ENCODE data around the gene FYN. TPM values are rescaled to one million over a fixed set of nuclear protein-coding genes. Genes with fewer than 3 reads are reported as not detected.

The FYN gene
- total RNA-seq, 1 experiment from 2014 or later: 7.2 TPM

DNA sequence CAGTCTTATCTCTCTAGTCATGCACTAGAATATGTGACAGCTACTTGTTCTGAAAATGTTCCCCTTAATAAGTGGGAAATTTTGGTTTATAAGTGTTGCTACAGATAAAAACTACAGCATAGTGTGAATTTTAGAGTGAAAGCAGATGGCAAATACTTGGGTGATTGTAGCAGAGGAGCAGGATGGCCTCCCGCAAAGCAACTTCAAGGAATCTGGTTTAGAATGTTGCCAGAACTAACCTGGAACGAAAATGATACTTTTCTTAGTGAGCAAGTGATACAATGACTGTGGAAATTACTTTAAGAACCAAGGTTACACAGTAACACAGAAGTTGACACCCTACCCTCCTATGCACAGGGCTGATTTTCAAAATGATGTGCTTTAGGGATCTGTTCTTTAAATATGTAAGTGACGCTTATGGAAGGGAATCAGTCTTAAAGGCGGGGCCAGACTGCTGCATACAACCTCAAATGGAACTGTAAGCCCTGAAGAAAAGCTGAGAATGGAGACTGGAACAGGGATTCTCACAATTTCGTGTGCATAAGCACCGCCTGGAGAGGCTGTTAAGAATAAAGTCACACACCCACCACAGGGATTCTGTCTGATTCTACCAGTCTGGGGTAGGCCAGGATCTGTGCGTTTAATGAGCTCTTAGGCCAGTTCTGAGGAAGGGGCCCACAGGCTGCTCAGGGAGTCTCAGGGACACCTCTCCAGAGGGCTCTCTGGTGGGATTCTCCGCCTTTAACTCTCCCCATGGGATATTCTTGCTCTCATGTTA is 97.9 kb downstream of the FYN start:
- no peak for DNase-seq
- no peak overlapping the region for H3K4me3 ChIP-seq (ENCODE audit: low read depth, low read length)
- ChIA-PET CTCF (no interaction called here), POLR2A (no interaction called here)
- H3K9me3 ChIP-seq: no peaks in the 10 kb centered on the region
- peaks cover 5% of the 10 kb centered on the region; the same call in 1 of the 2 replicates for H3K4me1 ChIP-seq
- Mint-ChIP-seq H3K27me3 (ENCODE audit: insufficient read depth, unreplicated experiment) (peaks cover 2% of the 10 kb centered on the region), H3K9me3 (ENCODE audit: unreplicated experiment) (no peaks in the 10 kb centered on the region), H3K4me1 (ENCODE audit: low read depth, unreplicated experiment) (no peaks in the 10 kb centered on the region), H3K36me3 (ENCODE audit: insufficient read depth, unreplicated experiment) (no peaks in the 10 kb centered on the region), H3K4me3 (ENCODE audit: unreplicated experiment) (no peak overlapping the region), H3K27ac (ENCODE audit: unreplicated experiment) (no peak overlapping the region)
- TF ChIP-seq, protein P1, sequence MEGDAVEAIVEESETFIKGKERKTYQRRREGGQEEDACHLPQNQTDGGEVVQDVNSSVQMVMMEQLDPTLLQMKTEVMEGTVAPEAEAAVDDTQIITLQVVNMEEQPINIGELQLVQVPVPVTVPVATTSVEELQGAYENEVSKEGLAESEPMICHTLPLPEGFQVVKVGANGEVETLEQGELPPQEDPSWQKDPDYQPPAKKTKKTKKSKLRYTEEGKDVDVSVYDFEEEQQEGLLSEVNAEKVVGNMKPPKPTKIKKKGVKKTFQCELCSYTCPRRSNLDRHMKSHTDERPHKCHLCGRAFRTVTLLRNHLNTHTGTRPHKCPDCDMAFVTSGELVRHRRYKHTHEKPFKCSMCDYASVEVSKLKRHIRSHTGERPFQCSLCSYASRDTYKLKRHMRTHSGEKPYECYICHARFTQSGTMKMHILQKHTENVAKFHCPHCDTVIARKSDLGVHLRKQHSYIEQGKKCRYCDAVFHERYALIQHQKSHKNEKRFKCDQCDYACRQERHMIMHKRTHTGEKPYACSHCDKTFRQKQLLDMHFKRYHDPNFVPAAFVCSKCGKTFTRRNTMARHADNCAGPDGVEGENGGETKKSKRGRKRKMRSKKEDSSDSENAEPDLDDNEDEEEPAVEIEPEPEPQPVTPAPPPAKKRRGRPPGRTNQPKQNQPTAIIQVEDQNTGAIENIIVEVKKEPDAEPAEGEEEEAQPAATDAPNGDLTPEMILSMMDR (IDR thresholded peaks at IDR 0.05; ENCODE audit: insufficient read depth in 1 of 2, low read depth in 1 of 2, low read length in 1 of 2, severe bottlenecking in 1 of 2, unreplicated experiment in 1 of 2): no peak
- no peaks in the 10 kb centered on the region for H3K27me3 ChIP-seq (replicated peaks; ENCODE audit: control insufficient read depth, insufficient read depth, low read length)
- BruUV-seq (replicated peaks): no TSS peak
- intact Hi-C loops (cut with micrococcal nuclease; ENCODE audit: unreplicated experiment): no loop called here
- no peaks in the 10 kb centered on the region for H3K36me3 ChIP-seq (ENCODE audit: control insufficient read depth, insufficient read depth, low read length)

DNA sequence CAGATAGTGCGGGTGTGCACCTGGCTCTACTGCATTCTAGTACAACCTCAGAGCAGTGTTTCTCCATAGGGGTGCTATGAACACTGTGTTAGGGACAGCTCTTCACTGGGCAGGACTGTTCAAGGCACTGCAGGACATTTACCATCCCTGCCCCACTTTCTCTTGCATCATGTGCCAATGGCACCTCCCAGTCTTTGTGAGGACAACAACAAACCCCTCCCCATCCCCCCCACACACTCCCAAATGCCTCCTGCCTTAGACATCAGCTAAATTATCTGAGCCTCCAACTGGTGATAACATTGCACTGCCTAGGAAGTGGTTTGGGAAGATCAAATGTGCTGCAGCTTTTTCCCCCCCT is 98.9 kb downstream of the FYN start:
- Histone ChIP-seq H3K4me1 (peaks cover 5% of the 10 kb centered on the region; the same call in 1 of the 2 replicates), H3K4me3 (ENCODE audit: low read depth, low read length) (no peak overlapping the region), H3K36me3 (ENCODE audit: control insufficient read depth, insufficient read depth, low read length) (no peaks in the 10 kb centered on the region), H3K27me3 (replicated peaks; ENCODE audit: control insufficient read depth, insufficient read depth, low read length) (no peaks in the 10 kb centered on the region), H3K9me3 (no peaks in the 10 kb centered on the region)
- Mint-ChIP-seq H3K4me3 (ENCODE audit: unreplicated experiment) (no peak overlapping the region), H3K27ac (ENCODE audit: unreplicated experiment) (no peak overlapping the region), H3K4me1 (ENCODE audit: low read depth, unreplicated experiment) (no peaks in the 10 kb centered on the region), H3K27me3 (ENCODE audit: insufficient read depth, unreplicated experiment) (peaks cover 5% of the 10 kb centered on the region), H3K9me3 (ENCODE audit: unreplicated experiment) (no peaks in the 10 kb centered on the region), H3K36me3 (ENCODE audit: insufficient read depth, unreplicated experiment) (no peaks in the 10 kb centered on the region)
- TF ChIP-seq, protein P1 (IDR thresholded peaks at IDR 0.05; ENCODE audit: insufficient read depth in 1 of 2, low read depth in 1 of 2, low read length in 1 of 2, severe bottlenecking in 1 of 2, unreplicated experiment in 1 of 2): no peak
- intact Hi-C loops (cut with micrococcal nuclease; ENCODE audit: unreplicated experiment): no loop called here
- no peak for DNase-seq
- CTCF ChIA-PET: no interaction called here
- POLR2A ChIA-PET: no interaction called here
- no TSS peak for BruUV-seq (replicated peaks)

DNA sequence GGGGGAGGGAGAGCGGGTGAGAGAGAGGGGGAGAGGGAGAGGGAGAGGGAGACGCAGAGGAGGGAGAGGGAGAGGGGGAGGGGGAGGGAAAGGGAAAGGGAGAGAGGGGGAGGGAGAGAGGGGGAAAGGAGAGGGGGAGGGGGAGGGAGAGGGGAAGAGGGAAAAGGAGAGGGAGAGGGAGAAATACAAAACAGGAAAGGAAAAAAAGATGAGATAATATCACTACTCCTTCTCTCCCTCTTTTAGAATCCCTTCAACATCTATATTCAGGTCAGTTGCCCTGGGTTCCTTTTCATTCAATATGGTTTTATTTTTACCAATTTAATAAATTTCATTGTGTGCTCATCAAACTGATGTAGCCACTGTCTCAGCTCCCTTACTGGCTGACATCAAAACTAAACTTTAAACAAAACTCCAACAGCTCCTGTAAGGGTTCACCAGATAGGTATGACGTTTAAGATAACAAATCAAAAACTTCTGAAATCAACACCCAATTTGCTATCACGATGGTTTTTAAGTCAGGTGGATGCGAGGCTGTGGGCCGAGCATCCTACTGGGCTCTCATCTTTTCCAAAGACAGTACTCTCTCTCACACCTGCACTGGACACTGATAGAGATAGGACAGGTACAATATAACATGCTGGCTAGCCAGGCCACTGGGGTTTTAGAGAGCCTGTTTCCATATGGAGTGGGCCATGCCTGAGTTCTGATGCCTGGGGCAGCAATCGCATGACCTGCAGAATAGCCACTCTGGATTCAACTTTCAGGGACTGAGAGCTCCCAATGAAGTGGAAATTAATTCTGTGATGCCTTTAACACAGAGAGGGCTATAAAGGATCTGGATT is 99.5 kb downstream of the FYN start:
- no peaks in the 10 kb centered on the region for H3K9me3 Mint-ChIP-seq (ENCODE audit: unreplicated experiment)
- no peaks in the 10 kb centered on the region for H3K36me3 Mint-ChIP-seq (ENCODE audit: insufficient read depth, unreplicated experiment)
- Histone ChIP-seq H3K27me3 (replicated peaks; ENCODE audit: control insufficient read depth, insufficient read depth, low read length) (no peaks in the 10 kb centered on the region), H3K4me1 (peaks cover 5% of the 10 kb centered on the region; the same call in 1 of the 2 replicates), H3K36me3 (ENCODE audit: control insufficient read depth, insufficient read depth, low read length) (no peaks in the 10 kb centered on the region), H3K9me3 (no peaks in the 10 kb centered on the region), H3K4me3 (ENCODE audit: low read depth, low read length) (no peak overlapping the region)
- intact Hi-C loops (cut with micrococcal nuclease; ENCODE audit: unreplicated experiment): no loop called here
- peaks cover 8% of the 10 kb centered on the region for H3K27me3 Mint-ChIP-seq (ENCODE audit: insufficient read depth, unreplicated experiment)
- BruUV-seq (replicated peaks): no TSS peak
- ChIA-PET CTCF (no interaction called here), POLR2A (no interaction called here)
- DNase-seq: no peak
- no peaks in the 10 kb centered on the region for H3K4me1 Mint-ChIP-seq (ENCODE audit: low read depth, unreplicated experiment)
- no peak overlapping the region for H3K4me3 Mint-ChIP-seq (ENCODE audit: unreplicated experiment)
- TF ChIP-seq, protein P1 (IDR thresholded peaks at IDR 0.05; ENCODE audit: insufficient read depth in 1 of 2, low read depth in 1 of 2, low read length in 1 of 2, severe bottlenecking in 1 of 2, unreplicated experiment in 1 of 2): no peak
- H3K27ac Mint-ChIP-seq (ENCODE audit: unreplicated experiment): no peak overlapping the region
